ENCODE data around the gene OGDH.

Gene OGDH

DNA sequence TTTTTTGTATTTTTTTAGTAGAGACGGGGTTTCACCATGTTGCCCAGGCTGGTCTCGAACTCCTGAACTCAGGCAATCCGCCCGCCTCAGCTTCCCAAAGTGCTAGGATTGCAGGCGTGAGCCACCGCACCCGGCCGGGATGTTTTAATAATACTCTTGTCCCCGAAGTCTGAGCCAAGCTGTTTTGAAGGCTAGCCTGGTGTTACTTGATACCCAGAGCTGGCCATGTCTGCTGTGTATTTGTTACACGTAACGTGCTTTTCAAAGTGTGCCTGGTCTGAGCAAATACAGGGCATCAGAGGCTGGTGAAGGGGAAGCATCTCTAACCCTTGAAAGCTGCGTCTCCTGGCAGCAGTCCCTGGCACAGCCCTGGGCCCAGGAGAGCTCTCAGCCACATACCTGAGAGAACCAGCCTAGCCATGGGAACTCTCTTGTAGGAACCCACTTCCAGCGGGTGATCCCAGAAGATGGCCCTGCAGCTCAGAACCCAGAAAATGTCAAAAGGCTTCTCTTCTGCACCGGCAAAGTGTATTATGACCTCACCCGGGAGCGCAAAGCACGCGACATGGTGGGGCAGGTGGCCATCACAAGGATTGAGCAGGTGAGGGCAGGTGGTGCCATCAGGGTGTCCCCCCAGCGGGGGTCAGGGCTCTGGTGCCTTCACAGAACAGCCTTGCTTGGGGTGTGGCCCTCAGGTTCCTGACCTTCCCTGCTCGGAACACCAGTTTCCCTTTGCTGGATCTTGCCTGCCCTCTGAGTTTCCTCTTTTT is 100.5 kb downstream of the OGDH start:
- H3K9ac ChIP-seq (ENCODE audit: low read depth, low read length) = no peak overlapping the region
- H3K36me3 ChIP-seq (ENCODE audit: insufficient read depth, low read depth, low read length) = peaks cover 41% of the 10 kb centered on the region
- H3K27ac ChIP-seq (ENCODE audit: low read length) = no peak overlapping the region
- H3K9me3 ChIP-seq (ENCODE audit: insufficient read depth, low read depth, low read length) = no peaks in the 10 kb centered on the region
- H3K27me3 ChIP-seq (ENCODE audit: insufficient read depth, low read length) = no peaks in the 10 kb centered on the region
- no peaks in the 10 kb centered on the region for H3K4me1 ChIP-seq (ENCODE audit: insufficient read depth, low read length)
- no peak overlapping the region for H3K4me3 ChIP-seq (ENCODE audit: low read length)

DNA sequence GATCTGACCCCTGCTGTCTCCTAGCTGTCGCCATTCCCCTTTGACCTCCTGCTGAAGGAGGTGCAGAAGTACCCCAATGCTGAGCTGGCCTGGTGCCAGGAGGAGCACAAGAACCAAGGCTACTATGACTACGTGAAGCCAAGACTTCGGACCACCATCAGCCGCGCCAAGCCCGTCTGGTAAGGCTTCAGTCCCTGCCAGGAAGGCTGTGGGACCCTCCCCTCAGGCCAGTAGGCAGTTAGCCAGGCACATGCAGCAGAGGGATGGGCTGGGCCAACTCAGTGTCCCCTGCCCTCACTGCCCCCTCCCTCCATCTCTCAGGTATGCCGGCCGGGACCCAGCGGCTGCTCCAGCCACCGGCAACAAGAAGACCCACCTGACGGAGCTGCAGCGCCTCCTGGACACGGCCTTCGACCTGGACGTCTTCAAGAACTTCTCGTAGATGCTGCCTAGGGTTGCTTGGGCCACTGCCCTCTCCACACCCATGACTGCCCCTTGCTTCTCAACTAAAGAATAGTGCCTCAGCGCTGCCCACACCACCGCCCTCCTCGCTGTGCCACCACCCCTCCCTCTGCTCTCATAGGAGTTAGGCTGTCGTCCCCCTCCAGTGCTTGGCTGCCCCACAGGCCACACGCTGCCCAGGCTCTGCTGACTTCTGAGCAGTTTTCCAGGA is 101.3 kb downstream of the OGDH start:
- H3K9me3 ChIP-seq (ENCODE audit: insufficient read depth, low read depth, low read length) = no peaks in the 10 kb centered on the region
- no peaks in the 10 kb centered on the region for H3K4me1 ChIP-seq (ENCODE audit: insufficient read depth, low read length)
- H3K4me3 ChIP-seq (ENCODE audit: low read length) = no peak overlapping the region
- H3K27ac ChIP-seq (ENCODE audit: low read length) = no peak overlapping the region
- no peaks in the 10 kb centered on the region for H3K27me3 ChIP-seq (ENCODE audit: insufficient read depth, low read length)
- H3K9ac ChIP-seq (ENCODE audit: low read depth, low read length) = no peak overlapping the region
- peaks cover 38% of the 10 kb centered on the region for H3K36me3 ChIP-seq (ENCODE audit: insufficient read depth, low read depth, low read length)

DNA sequence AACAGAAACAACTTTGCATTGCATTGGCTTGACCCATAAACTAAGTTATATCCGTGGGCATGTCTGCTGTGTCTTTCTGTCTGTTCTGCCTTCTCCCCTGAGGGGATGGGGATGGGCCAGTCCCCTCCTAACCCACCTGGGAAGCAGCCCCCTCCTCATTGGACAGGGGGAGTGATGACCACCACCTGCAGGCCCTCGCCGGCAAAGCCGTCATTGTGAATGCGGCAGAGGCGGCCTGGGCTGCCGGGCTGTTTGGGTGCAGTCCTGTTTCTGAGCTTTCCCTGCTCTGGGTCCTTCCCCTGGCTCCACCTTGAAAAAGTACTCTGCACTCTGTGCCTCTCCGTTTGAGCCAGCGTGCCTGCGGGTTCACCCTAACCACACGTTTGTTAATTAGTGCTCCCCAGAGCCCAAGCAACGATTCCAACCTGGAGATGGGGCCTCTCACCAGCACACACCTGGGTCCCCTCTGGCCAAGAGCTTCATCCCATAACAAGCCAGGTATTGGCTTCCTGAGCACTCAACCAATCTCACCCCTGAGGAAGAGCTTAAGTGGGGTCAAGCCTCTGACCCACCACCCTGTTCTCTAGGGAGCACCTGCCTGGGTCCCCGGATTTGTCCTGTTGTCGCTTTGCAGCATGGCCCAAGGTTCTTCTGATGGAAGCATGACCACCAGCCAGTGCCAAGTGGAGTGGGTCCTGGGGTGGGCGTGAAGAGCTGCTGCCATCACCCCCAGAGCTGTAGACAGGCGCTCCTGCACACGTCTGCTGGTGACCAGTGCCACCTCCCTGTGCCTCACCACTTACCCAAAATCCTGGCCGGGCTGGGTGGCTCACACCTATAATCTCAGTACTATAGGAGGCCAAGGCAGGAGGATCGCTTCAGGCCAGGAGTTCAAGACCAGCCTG is 102.8 kb downstream of the OGDH start:
- Histone ChIP-seq H3K27ac (ENCODE audit: low read length) (no peak overlapping the region), H3K27me3 (ENCODE audit: insufficient read depth, low read length) (no peaks in the 10 kb centered on the region), H3K36me3 (ENCODE audit: insufficient read depth, low read depth, low read length) (peaks cover 27% of the 10 kb centered on the region), H3K9me3 (ENCODE audit: insufficient read depth, low read depth, low read length) (no peaks in the 10 kb centered on the region), H3K4me3 (ENCODE audit: low read length) (no peak overlapping the region), H3K4me1 (ENCODE audit: insufficient read depth, low read length) (no peaks in the 10 kb centered on the region), H3K9ac (ENCODE audit: low read depth, low read length) (no peak overlapping the region)

DNA sequence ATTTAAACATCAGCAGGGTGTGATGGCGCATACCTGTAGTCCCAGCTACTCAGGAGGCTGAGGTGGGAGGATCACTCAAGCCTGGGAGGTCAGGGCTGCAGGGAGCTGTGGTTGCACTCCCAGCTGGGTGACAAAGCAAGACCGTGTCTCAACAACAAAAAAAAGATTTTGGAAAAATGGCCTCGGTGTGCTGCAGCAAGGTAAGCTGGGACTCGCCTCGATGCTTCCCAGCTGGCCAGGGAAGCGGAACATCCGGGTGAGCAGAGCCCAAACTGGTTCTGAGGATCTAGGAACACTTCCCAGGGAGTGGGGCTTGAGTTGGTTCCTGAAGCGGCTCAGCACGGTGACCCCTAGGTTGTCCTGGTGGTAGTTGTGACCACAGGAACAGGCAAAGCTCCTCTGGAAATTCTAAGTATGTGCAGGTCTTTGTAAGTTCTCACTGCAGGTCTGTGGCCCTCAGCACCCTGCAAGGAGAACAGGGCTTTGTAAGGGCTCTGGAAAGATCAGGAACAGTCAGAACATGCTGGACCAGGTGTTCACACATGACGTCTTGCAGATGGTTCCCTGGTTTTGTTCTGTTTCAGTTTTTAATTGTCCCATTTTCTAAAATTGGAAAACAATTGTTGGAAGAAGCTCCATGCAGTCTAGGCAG is 103.6 kb downstream of the OGDH start:
- Histone ChIP-seq H3K4me1 (ENCODE audit: insufficient read depth, low read length) (no peaks in the 10 kb centered on the region), H3K9me3 (ENCODE audit: insufficient read depth, low read depth, low read length) (no peaks in the 10 kb centered on the region), H3K27me3 (ENCODE audit: insufficient read depth, low read length) (no peaks in the 10 kb centered on the region), H3K9ac (ENCODE audit: low read depth, low read length) (no peak overlapping the region), H3K4me3 (ENCODE audit: low read length) (no peak overlapping the region), H3K27ac (ENCODE audit: low read length) (no peak overlapping the region), H3K36me3 (ENCODE audit: insufficient read depth, low read depth, low read length) (peaks cover 27% of the 10 kb centered on the region)

DNA sequence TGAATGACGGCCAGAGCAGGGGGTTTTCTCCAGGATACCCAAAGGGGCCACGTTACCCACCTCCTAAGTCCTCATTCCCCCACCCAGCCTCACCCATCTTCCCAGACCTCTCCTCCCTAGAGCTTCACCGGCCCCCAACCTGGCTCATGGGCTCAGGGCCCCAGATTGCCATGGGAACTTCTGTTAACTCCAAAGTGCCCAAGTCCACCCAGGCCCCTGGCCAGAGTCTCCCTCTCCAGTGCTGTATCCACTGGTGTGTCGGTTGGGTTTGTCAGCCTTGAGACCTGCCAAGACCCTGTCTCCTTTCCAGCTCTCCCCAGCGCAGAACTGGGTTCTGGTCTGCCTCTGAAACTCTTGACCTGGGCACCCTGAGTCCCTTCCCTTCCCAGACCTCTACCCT is 105.1 kb downstream of the OGDH start:
- H3K4me1 ChIP-seq (ENCODE audit: insufficient read depth, low read length) = no peaks in the 10 kb centered on the region
- H3K27ac ChIP-seq (ENCODE audit: low read length) = no peak overlapping the region
- no peaks in the 10 kb centered on the region for H3K27me3 ChIP-seq (ENCODE audit: insufficient read depth, low read length)
- H3K36me3 ChIP-seq (ENCODE audit: insufficient read depth, low read depth, low read length) = peaks cover 27% of the 10 kb centered on the region
- no peaks in the 10 kb centered on the region for H3K9me3 ChIP-seq (ENCODE audit: insufficient read depth, low read depth, low read length)
- H3K4me3 ChIP-seq (ENCODE audit: low read length) = no peak overlapping the region
- no peak overlapping the region for H3K9ac ChIP-seq (ENCODE audit: low read depth, low read length)

DNA sequence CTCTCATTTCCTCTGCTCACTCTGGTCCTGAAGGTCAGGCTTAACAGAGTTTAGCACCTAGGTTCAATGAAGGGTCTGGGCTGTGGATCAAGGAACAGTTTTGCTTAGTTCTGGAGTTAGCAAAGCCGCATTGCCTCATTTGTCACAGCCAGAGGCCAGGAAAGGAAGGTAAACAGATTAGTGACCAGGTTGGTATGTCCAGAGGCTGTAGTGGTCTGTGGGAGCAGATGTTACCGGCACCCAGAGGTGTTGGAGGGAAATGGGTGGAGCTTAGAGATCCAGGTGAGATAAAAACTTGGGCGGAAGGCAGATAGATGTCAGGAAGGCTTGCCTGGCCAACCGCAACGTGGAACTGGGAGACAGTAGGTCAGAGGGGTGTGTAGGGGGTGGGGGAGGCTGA is 105.6 kb downstream of the OGDH start:
- H3K27ac ChIP-seq (ENCODE audit: low read length) = no peak overlapping the region

DNA sequence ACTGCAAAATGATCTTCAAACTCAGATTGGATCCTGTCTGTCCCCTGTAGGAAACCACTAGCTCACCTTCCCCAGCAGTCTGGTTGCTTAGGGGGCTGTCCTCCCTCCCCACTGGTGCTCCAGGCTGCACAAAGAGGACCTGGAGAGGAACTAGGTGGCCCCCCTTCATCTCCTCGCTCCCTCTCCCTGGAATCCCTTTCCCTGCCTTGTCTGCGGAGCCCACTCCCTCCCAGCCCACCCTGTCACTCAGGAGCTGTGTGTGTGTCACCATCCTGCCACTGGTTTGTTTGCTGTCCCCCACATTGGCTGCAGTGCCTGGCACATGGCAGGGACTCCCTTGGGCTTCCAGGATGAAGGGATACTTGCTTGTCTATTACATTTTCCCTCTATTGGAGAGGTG is 106.7 kb downstream of the OGDH start:
- Histone ChIP-seq H3K9ac (ENCODE audit: low read depth, low read length) (no peak overlapping the region), H3K36me3 (ENCODE audit: insufficient read depth, low read depth, low read length) (peaks cover 12% of the 10 kb centered on the region), H3K4me3 (ENCODE audit: low read length) (no peak overlapping the region), H3K9me3 (ENCODE audit: insufficient read depth, low read depth, low read length) (no peaks in the 10 kb centered on the region), H3K27me3 (ENCODE audit: insufficient read depth, low read length) (no peaks in the 10 kb centered on the region), H3K4me1 (ENCODE audit: insufficient read depth, low read length) (no peaks in the 10 kb centered on the region), H3K27ac (ENCODE audit: low read length) (no peak overlapping the region)

More for the DNA sequence above, 105.6 kb downstream of the OGDH start:
- peaks cover 24% of the 10 kb centered on the region for H3K36me3 ChIP-seq (ENCODE audit: insufficient read depth, low read depth, low read length)
- H3K9ac ChIP-seq (ENCODE audit: low read depth, low read length) = no peak overlapping the region
- no peaks in the 10 kb centered on the region for H3K27me3 ChIP-seq (ENCODE audit: insufficient read depth, low read length)
- H3K4me3 ChIP-seq (ENCODE audit: low read length) = no peak overlapping the region
- no peaks in the 10 kb centered on the region for H3K4me1 ChIP-seq (ENCODE audit: insufficient read depth, low read length)
- H3K9me3 ChIP-seq (ENCODE audit: insufficient read depth, low read depth, low read length) = no peaks in the 10 kb centered on the region

DNA sequence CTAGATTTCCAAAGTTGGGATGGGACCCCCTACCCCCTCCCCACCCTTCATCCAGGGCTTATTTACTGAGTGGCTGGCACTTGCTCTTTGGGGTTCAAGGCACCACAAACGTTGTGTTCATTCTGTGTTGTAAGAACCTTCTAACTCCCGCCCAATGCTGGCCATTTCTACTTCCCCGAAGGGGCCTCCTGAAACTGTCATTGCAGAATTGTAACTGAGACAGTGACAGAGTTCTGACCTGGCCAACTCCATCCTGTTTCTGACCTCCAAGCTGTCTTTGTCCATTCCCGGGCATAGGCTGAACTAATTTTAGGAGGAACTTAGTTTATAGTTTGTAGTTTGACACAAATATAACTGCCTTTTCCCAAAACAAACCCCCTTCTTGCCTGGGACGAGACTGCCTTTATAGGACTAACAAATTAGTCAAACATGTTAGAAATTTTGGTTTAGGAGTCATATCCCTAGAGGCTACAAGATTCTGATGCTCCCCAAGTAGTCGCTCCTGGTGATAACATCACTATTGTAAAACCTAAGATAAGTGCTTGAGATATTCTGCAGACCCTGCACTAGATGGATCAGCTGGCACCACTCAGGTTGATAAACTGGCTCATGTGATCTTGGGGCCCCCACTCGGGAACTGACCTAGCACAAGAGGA is 107.4 kb downstream of the OGDH start:
- Histone ChIP-seq H3K27ac (ENCODE audit: low read length) (no peak overlapping the region), H3K36me3 (ENCODE audit: insufficient read depth, low read depth, low read length) (peaks cover 11% of the 10 kb centered on the region), H3K4me3 (ENCODE audit: low read length) (no peak overlapping the region), H3K9me3 (ENCODE audit: insufficient read depth, low read depth, low read length) (no peaks in the 10 kb centered on the region), H3K4me1 (ENCODE audit: insufficient read depth, low read length) (no peaks in the 10 kb centered on the region), H3K27me3 (ENCODE audit: insufficient read depth, low read length) (no peaks in the 10 kb centered on the region), H3K9ac (ENCODE audit: low read depth, low read length) (no peak overlapping the region)

DNA sequence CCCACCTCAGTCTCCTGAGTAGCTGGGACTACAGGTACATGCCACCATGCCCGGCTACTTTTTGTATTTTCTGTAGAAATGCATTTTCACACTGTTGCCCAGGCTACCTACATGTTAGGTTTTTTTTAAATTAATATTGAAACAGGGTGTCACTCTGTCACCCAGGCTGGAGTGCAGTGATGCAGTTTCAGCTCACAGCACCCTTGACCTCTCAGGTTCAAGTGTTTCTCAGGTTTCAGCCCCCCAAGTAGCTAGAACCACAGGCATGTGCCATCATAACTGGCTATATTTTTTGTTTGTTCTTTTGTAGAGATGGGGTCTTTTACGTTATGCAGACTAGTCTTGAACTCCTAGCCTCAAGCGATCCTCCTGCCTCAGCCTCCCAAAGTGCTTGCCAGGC is 109.8 kb downstream of the OGDH start:
- Histone ChIP-seq H3K36me3 (ENCODE audit: insufficient read depth, low read depth, low read length) (no peaks in the 10 kb centered on the region), H3K4me1 (ENCODE audit: insufficient read depth, low read length) (no peaks in the 10 kb centered on the region), H3K9ac (ENCODE audit: low read depth, low read length) (no peak overlapping the region), H3K27ac (ENCODE audit: low read length) (no peak overlapping the region), H3K9me3 (ENCODE audit: insufficient read depth, low read depth, low read length) (peaks cover 15% of the 10 kb centered on the region), H3K4me3 (ENCODE audit: low read length) (no peak overlapping the region), H3K27me3 (ENCODE audit: insufficient read depth, low read length) (no peaks in the 10 kb centered on the region)

DNA sequence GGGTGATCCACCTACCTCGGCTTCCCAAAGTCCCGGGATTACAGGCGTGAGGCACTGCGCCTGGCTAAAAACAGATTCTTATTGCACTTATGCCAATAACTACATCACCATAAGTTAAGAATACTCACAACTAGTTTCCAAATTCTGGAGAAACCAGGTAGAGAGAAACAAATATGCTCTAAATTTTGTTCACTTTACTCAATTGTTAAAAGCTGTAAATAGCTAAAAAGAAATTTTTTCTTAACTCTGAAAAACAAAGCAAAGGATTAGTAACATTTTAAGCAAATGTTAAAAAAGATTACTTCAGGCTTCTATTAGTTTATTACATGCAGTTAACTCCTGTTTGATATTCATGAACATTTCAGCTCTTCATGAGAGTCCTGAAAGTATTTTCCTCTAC is 113.9 kb downstream of the OGDH start:
- no peak overlapping the region for H3K9ac ChIP-seq (ENCODE audit: low read depth, low read length)
- H3K27me3 ChIP-seq (ENCODE audit: insufficient read depth, low read length) = no peaks in the 10 kb centered on the region
- no peak overlapping the region for H3K4me3 ChIP-seq (ENCODE audit: low read length)
- H3K27ac ChIP-seq (ENCODE audit: low read length) = no peak overlapping the region
- no peaks in the 10 kb centered on the region for H3K4me1 ChIP-seq (ENCODE audit: insufficient read depth, low read length)
- H3K9me3 ChIP-seq (ENCODE audit: insufficient read depth, low read depth, low read length) = peaks cover 17% of the 10 kb centered on the region
- no peaks in the 10 kb centered on the region for H3K36me3 ChIP-seq (ENCODE audit: insufficient read depth, low read depth, low read length)

DNA sequence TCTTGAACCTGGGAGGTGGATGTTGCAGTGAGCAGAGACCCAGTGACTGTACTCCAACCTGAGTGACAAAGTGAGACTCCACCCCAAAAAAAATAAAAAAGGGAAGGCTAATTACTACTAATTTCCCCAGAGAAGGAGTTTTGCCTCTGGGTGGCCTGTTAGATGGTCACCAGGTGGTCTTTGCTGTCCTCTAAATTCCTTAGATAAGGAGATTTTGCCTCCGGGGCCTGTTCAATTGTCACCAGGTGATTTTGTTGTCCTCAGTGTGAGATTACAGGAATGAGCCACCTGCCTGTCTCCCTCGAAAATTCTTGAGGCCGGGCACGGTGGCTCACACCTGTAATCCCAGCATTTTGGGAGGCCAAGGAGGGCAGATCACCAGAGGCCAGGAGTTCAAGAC is 117.8 kb downstream of the OGDH start:
- Histone ChIP-seq H3K27me3 (ENCODE audit: insufficient read depth, low read length) (no peaks in the 10 kb centered on the region), H3K9ac (ENCODE audit: low read depth, low read length) (no peak overlapping the region), H3K9me3 (ENCODE audit: insufficient read depth, low read depth, low read length) (peaks cover 17% of the 10 kb centered on the region), H3K4me3 (ENCODE audit: low read length) (no peak overlapping the region), H3K4me1 (ENCODE audit: insufficient read depth, low read length) (no peaks in the 10 kb centered on the region), H3K36me3 (ENCODE audit: insufficient read depth, low read depth, low read length) (no peaks in the 10 kb centered on the region), H3K27ac (ENCODE audit: low read length) (no peak overlapping the region)

Measured in iPS-20b (cell line).